HG02642 (cell line): ENCODE results near the gene CCNE1.

Source experiments
- ATAC-seq: cut with Tn5 transposase; IDR thresholded peaks from one replicate; pipeline ENCODE4 v1.9.1; 2021; ENCODE audit warnings: mild to moderate bottlenecking; ENCODE audit not compliant: unreplicated experiment, poor library complexity

Gene CCNE1

DNA sequence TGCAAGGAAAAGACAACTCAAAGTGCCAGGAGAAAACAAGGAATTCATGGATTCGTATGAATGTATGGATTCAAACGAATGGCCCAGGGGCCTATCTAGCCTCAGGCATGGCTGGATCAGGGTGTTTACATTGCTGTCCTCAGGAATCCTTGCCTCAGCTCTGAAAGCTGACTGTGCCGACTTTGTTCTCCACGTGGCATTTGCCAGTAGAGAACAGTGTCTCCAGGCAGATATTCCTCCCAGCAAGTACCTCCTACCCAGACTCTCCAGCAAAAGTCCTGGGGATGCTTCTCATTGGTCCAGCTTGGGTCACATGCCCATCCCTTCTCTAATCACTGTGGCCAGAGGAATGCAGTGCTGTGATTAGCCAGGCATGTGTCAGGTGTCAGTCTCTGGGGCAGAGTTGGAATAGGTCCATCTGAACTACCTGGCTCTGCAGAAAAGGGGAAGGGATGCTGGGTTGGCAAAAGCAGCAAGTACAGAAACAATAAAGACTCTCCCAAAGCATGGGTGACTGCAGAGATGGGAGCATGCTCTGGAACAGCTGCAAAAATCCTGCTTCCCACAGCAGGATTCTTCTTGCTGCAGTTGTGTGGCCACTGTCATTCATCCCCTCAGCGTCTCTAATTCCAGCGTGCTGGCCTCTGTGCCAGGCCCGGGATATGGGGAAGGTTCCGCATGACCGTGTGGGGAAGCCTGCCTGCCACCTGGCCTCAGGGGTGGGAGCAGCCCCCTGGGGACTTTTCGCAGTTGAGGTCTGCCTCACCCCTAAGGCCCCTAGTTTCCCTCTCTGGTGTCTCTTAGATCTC lies 30.0 kb downstream of the CCNE1 start:
- ATAC-seq = no peak

DNA sequence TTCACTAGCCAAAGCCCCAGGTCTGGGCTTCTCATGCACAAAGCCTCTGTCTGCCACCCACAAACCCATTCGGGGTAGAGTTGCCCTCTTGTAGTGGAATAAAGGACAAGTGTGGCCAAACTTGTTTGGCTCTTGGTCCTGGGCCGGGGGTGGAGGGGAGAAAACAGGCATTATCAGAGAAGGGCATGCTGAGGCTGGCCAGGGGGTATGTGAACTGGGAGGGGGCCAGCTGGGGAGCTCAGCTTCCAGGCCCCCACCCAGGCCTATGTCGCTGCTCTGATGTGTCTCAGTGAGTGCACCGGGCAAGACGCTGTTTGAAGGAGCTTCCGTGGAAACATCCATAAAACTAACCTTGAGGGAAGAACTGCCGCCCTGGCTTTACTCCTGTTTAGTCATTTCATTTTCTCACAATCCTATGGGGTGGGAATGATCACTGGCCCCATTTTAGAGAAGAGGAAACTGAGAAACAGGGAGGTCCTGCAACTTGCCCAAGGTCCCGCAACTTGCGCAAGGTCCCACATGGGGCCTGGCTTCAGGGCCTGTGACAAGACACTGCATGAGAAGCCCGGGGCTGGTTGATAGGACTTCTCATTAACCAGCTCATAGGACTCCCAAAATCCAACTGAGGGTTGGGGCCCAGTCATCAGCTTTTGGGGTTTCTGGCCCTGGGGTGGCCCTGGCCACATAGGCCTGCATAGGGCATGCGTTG lies 30.8 kb downstream of the CCNE1 start:
- ATAC-seq = no peak

DNA sequence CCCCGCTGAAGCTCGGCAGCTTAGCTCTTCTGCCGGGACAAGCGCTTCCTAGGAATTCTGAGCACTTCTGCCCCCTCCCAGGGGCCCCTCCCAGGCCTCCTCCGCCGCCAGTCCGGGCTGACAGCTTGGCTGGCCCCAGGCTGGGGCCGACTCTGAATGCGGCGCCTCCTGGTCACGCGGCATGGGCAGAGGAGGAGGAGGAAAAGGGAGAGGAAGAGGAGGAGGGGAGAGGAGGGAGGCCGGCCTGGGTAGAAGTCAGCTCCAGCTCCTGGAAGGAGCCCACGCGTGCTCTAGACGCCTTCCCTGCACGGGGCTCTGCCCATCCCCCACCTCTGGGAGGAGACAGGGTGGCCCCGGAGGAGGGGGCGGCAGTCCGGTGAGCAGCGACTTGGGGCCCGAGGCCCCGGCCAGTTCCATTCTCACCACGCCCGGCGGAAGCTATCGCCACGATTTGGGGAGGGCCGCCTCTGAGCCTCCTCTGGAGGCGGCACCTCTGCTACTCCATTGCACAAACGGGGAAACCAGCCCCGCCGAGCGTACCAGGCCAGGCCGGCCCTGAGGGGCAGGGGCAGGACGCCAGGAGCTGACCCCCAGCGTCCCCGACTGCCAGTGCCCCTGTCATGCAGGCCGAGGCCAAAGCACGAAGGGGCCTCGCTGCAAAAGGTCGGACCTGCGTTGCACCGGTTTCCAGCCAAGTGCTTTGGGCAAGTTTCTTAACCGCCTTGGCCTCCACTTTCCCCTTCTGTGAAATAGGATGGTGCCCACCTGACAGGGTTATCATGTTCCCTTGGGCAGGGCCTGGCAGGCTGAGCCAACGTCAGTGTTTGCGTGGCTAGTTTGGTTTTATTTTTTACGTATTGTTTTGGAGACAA lies 31.6 kb downstream of the CCNE1 start:
- ATAC-seq = no peak

DNA sequence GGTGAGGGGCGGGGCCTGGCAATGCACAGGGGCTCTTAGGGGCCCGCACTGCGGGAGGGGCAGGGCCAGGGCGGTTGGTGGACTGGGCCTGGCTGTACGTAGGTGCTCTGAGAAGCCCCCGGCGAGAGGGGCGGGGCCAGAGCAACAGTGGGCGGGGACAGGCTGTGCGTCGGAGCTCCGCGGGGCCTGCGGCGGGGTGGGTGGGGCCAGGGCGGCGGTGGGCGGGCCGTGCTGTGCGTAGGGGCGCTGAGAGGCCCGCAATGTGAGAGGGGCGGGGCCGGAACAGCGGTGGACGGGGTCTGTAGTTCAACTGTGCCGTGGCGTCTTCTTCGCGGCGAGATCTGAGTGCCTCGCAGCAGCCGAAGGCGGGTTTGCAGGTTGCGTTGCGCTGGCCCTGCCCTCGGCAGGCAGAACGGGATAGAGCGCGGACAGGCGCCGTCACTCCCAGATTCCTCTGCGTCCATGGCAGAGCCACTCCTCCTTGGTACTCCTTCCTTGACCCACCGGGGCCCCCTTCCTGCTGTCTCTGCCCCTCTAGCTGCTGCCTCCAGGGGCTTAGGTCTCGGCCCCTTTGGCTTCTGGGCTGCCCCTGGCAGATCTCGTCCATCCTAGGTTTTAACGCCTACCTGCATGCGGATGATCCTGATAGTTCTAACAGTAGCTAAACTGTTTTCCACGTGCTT lies 33.2 kb downstream of the CCNE1 start:
- ATAC-seq = peak; percentile 78

DNA sequence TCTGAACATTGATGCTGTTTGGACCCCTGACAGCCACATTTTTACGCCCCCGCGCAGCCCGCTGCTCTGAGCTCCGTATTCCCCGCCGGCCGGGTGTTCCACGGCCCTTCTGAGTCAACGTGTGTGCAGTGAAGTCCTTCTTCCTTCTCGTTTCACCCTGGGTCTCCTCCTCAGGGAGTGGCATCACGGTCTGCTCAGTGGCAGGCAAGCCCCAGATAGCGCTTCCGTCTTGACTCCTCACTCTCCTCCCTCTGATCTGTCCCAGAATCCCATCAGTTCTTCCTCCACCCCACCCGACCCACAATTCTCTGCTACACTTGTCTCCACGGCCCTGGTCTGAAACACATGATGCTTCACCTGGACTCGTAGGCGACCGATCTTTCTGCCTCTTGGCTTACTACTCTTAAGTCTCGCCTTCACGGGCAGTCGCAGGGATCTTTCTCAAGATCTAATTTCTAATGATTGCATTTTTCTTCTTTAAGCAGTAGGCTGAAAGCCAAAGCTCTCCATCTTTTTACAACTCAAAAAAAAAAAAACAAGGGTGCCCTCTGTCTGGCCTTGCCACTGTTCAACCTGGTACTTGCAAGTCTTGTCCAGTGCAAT lies 33.9 kb downstream of the CCNE1 start:
- no peak for ATAC-seq

DNA sequence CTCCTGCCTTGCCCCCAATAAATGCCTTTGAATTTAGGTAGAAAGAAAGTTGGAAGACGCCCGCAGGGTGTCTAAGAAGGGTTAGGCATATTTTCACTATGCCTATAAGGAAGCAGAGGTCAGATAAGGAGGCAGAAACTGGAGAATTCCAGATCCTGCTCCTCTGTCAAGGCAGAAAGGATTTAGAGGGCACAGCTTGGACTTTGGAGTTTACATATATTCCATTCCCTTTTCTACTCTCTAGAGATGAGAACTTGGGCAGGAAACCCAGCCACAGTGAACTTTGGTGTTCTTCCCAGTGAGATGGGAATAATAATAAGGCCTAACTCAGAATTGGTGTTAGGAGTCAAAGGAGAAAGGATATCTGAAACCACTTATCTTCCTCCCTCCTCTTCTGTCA lies 37.4 kb downstream of the CCNE1 start:
- no peak for ATAC-seq

DNA sequence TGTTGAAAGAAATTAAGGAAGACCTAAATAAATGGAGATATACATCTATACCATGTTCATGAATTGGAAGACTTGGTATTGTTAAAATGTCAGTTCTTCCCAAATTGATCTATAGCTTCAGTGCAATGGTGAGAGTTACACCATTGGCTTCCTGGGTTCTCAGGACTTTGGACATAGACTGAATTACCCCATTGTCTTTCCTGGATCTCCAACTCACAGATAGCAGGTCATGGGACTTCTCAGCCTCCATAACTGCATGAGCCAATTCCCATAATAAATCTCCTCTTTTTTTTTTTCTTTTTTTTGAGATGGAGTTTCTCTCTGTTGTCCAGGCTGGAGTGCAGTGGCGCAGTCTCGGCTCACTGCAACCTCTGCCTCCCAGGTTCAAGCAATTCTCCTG lies 38.7 kb downstream of the CCNE1 start:
- no peak for ATAC-seq

DNA sequence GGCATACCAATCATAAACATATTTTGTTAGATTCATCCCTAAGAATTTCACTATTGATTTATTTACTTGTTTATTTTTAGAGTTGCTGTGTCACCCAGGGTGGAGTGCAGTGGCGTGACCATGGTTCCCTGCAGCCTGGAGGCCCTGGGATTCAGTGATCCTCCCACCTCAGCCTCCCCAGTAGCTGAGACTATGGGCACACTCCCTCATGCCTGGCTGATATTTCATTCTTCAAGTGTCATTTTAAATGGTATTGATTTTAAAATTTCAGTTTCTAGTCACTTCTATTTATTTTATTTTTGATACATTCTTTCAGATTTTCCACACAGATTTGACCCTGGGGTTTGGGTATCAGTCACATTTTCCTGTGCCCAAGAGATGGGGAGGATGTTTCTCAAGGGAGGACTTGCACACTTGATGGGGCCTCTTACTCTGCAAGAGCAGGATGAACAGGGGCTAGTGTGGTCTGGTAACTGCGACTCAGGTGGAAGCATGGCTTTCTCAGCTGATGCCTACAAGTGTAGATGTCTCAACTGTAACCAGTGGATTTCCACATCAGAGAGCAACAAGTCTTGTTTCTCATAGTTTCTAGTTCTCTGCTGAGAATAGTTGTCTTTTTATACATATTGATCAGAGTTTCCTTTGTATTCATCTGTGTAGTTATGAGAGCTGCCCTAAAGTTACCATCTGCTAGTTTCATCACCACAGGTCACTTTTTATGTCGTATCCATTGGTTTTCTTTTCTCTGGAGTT lies 40.2 kb downstream of the CCNE1 start:
- peak; percentile 79 for ATAC-seq

DNA sequence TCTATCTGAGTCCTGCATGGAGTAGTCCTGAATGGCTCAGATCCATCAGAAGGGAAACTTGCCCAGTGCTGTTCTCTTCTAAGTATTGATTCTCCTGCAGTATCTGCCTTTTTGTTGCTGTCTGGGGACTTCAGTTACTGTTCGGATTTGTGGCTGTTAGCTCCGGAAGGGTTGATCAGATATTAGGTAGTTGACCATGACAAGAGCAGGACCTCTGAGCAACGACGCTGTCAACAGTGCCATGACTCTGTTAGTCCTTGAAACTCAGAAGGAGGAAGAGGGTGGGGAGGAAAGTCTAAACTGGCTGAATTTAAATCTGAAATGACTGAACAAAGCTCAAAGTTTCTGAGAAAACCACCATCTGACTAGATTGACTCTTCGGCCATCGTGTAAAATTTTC lies 42.2 kb downstream of the CCNE1 start:
- no peak for ATAC-seq

DNA sequence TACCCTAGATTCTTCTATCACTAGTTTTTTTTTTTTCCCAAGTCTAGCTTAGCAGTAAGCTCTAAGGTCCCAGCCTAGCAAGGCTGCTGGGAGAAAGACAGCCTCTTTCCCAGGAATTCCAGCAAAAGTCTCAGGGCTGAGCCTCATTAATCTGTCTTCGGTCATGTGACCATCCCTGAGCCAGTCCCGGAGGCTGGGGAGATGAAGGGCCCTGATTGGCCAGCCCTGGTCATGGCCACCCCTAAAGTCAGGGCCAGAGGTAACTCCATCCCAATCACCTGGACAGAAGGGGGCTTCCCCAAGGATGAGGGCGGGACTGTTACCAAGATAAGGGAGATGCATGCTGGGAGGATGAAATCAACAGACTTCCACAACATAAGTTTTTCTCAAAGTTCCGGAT lies 43.3 kb downstream of the CCNE1 start:
- no peak for ATAC-seq

DNA sequence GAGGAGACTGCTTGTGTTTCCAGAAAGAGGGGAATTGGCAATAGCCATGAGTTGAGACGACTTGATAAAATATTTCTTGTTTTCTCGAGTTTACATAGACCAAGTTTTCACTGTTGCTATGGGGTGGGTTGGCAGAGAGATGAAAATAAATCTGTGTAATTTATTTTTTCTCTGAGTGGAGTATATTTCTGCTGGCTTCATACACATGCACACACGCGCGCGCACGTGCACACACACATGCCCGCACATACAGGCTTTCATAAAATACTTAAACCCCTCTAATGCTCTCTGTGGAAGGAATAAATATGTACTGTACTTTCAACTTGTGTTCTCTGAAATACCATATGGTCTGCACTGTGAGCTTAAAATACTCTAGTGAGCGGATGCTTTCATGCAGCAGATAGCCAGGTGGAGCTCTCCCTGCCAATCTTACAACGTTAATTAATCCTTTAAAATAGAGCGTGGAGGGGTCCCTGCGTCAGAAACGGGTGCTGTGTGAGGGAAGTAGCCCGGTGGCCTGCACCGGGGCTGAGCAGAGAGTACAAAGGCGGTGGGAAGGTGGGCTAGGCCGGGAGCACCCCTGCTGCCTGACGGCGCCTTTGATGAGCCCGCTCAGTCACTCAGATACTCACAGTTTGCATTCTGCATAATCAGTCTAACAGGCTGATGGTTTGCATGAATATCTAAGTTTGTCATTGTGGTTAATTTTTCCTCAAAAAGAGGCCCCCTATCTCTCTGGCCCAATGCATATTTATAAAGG lies 44.1 kb downstream of the CCNE1 start:
- no peak for ATAC-seq

DNA sequence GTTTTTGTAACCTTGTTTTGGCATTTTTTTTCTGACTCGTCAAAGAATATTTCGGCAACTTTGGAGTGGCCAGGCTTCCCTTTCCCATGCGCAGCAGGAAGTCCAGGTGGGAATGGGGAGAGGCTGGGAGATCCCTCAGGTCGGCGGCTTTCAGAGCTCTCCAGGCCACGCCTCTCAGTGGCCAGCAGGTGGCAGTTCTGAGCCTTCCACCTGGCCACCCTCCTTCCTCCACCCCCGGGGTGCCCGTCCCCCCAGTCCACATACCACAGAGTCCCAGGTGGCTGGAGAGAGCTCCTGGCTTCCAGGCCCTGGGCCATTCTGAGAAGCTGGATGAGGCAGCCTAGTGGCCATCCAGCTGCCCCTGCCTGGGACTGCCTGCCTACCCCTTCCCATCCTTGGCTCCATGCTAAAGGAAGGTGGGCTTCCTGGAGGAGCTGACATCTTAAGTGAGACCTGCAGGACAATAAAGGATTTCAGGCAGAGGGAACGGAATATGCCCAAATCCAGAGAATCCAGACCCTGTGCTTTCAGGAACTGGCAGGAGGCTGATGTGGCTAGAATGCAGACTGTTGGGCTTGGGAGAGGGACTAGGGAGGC lies 46.3 kb downstream of the CCNE1 start:
- ATAC-seq = no peak

DNA sequence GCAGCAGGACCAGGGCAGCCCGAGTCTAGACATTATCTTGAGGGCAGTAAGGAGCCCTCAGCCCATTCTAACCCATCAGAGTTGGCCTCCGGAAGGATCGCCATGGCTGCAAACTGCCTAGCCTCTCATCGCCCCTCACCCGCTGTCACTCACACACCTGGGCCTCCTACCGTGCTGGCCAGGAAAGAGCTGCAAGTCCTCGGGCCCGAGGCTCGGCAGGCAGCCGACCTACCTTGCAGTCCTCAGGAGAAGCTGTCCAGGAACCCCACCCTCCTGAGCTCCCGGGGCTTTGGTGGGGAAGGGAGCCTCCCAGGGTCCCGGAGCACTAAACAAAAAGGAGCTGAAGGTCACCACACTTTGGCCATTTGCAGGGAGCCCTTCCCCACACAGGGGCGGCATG lies 46.8 kb downstream of the CCNE1 start:
- no peak for ATAC-seq

DNA sequence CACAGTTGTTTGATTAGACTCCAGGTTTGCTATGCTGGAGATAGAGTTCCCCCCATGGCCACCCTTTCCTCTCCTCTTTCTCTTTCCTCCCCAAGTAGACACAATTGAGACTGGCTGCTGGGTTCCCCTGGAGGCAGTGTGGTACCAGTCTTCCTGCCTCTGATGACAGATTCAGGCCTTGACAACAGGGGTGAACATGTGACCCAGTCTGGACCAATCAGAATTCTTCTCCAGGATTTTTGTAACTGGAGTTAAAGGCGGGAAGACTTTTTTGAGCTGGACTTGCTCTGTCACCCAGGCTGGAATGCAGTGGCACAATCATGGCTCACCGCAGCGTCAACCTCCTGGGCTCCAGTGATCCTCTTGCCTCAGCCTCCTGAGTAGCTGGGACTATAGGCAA lies 48.7 kb downstream of the CCNE1 start:
- no peak for ATAC-seq

DNA sequence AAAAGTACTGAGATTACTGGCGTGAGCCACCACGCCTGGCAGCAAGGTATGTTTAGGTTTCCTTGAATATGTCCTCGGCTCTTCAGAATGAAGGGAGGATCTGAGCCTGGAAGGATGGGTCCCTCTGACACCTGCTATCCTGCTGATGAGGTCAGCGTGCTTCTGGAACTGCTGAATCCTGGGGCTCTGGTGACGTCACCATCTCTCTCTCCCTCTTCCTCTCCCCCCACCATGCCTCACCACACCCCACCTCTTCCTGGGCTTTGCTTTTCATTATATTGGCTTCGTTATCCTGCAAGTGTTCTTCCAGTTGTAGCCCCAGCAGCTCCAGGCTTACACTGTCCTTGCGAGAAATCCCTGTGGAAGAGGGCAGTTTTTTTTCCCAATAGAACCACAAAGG lies 49.8 kb downstream of the CCNE1 start:
- no peak for ATAC-seq

DNA sequence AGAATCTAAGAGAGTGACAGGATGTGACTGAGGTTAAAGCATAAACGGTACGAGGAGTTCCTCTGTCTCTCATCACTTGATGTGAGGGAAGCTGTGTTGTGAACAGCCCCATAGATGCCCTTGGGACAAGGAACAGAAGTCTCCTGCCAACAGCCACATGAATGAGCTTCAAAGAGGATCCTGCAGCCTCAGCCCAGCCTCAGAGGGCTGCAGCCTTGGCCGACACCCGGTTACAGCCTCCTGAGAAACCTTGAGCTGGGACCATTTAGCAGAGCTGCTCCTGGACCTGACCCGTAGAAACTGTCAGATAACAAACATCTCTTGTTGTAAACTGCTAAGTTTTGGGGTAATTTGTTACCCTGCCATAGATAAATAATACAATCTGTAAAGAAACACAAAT lies 54.2 kb downstream of the CCNE1 start:
- ATAC-seq = no peak

DNA sequence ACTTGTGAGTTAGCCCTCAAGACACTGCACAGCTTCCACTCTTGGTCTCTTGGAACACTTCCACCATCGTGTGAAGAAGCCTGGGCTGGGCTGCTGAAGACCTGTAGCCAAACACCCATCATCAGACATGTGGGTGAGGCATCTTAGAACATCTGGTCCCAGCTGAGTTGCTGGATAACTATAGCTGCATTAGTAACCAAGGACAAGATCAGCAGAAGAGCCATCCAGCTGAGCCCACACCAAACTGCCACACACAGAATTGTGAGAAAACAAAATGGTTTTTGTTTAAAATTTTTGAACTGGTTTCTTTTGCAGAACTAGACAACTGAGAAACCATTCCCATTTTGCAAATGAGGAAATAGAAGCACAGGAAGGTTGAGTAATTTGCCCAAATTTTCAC lies 56.2 kb downstream of the CCNE1 start:
- no peak for ATAC-seq

DNA sequence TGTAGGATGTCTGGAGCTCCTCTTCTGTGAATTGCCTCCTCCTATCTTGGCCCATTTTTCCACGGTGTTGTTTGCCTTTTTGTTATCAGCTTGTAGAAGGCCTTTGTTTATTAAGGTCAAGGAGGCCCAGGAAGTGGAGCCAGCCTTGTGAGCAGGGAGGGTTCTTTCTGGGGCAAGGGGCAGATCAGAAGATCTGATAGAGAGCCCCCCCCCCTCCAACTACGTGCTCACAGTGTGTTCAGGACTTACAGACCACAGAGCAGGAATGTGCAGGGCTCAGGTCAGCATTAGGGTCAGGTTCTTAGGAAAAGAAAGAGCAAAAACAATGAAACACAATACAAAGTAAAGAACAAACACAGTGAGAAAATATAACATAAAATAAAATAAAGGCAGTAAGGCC lies 59.4 kb downstream of the CCNE1 start:
- no peak for ATAC-seq
